Pons (tissue), 1 donor: ENCODE results near the gene ESRRB.
"Not testable (repeated sequence)": the region's sequence is repeated elsewhere in the genome, so short reads cannot be mapped to it uniquely, and the experiment has no call there.

ENCODE experiments used
- DNase-seq: peaks from one replicate; pipeline ENCODE4 v3.0.0-alpha.2; 2016; ENCODE audit warnings: low spot score

ESRRB gene

DNA sequence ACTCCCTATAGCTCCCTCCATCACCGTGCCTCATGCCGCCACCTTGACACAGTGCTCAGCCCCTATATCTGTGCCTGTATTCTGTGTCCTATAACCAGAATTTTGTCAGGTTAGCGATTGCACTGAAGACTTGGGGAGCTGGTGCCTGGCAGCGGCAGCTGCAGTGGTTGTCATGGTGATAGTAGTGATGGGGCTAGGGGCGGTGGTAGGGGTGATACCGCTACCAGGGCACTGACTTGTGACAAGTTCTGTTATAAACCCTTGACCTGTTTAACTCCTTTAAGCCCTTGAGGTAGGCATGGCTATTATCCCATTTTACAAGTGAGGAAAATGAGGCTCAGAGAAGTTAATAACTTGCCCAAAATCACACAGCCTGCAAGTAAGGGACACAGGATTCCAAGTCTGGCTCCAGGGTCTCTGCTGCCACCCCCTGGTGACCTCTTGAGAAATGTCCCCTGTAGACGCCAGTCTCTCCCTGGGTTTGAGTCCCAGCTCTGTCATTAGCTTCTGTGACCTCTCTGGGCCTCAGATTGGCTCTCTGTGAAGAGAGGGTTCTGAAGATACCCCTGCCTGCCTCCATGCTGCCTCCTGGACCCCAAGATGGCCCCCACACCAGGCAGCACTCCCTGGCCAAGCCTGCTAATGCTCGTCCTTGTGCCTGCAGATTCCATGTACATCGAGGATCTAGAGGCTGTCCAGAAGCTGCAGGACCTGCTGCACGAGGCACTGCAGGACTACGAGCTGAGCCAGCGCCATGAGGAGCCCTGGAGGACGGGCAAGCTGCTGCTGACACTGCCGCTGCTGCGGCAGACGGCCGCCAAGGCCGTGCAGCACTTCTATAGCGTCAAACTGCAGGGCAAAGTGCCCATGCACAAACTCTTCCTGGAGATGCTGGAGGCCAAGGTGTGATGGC, 121.9 kb downstream of the ESRRB start:
- DNase-seq: no peak

DNA sequence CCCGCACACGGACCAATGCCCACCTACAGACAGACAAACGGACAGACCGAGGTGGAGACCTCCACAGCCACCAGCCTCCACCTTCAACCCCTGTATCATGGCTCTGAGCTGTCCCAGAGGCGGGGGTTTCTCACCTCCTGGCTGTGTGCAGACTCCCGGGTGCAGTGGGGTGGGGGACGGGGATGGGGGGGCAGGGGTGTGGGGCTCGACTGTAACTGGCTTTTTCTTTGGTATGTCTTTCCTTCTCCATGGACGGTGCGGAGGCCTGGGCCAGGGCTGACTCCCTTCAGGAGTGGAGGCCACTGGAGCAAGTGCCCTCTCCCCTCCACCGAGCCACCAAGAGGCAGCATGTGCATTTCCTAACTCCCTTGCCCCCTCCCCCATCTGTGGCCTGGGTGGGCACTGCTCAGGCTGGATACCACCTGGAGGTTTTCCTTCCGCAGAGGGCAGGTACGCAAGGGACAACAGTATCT, 122.6 kb downstream of the ESRRB start:
- DNase-seq: no peak

DNA sequence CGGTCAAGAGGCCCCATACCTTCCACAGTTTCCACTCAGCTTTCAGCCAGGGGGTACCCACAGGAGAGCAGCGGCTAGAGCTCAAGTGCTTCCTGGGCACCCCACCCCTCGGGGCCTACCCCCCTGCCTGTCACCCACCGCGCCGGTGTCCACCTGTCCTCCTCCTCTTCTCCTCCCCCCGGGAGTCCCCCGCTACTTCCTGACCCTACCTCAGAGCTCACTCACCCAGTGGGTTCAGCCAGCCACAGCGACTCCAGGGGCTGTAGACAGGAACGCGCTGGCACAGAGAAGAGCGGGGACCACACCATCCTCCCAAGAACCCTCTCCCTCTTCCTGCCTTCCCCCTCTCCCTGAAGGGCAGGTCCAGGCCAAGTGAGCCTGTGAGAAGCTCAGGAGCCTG, 123.0 kb downstream of the ESRRB start:
- no peak for DNase-seq

GRCh38 chr14:76499399-76499798, 123.5 kb downstream of the ESRRB start:
- DNase-seq: no peak

DNA sequence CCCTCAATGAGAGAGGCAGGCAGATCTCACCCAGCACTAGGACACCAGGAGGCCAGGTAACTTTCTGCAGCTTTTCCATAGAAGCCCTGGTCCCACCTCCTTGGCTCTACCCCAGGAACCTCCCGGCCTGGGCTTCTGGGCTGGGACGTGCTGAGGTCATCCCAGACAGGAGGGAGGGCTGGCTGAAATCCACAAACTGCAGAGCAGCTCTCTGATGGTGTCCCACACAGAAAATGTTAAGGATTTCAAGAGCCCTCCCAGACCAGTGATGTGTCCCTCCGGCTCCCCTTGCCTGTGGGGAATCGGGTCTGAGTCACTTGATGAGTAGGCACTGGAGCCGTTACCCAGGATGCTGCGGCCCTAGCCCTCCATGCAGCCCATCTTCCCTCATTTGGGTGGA, 124.1 kb downstream of the ESRRB start:
- DNase-seq: no peak

DNA sequence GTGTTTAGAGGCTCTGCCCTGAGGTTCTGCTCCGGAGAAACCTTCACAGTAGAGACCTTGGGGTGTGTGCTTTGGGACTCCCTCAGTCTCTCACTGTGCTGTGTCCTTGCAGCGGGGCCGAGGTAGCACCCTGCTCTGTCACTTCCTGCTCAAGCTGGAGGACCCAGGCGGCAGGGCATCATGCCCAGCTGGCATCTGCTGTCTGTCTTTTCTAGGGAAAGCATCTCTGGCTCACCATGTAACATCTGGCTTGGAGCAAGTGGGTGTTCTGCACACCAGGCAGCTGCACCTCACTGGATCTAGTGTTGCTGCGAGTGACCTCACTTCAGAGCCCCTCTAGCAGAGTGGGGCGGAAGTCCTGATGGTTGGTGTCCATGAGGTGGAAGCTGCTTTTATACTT, 124.5 kb downstream of the ESRRB start:
- DNase-seq: no peak

DNA sequence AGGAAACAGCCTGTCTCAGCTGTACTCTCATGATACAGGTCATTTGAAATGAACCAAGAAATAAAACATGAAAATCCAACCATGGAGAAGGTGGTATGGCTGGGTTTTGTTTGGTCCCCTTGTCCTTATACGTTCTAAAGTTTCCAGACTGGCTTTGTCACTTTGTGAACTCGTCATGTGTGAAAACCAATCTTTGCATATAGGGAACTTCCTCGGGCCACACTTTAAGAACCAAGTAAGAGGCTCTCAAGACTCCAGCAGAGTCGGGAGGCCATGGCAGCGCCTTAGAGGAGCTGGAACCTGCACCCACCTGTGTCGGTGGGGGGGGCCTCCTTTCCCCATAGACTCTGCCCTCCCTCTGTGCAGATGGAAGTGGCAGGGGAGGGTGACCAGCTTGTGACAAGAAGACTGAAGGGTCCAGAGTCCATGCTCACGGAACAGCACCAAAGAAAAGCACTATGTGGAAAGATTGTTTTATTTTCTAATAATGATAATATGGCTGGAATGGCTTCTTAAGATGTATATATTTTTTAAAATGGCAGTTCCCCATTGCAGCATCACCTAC, 125.3 kb downstream of the ESRRB start:
- no peak for DNase-seq

DNA sequence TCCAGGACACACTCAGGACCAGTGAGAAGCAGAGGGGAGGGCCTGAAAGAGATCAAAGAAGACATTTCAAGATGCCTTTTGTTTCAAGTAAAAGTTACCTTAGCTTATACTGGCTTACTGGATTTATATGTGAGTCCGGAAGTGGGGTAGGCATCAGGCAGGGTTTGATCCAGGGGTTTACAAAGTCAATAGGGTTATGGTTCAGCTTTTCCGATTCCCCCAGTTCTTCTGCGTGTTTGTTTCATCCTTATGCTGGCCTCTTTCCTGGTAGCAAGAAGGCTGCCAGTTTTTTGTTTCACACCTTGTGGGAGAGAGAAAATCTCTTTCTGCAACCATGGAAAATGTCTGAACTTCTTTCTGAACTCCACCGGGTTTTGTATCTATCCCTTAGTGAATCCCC, 126.3 kb downstream of the ESRRB start:
- DNase-seq: no peak

DNA sequence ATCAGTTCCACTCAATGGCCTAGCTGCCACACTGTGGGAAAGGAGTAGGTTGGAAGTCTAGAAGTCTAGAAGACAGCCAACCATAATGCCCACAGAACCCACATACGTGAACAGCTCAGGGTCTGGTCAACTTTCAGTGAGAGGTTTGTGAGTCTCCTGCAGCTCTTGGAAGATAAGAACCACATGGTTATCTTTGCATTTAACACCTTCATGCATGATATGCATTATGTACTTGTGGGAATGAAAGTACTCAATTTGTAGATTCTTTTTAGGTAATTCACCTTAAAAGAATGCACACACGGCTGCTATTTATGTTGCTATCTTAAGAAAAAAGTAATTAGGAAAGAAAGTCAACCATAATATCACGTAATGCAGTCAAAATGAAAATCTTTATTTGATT, 126.7 kb downstream of the ESRRB start:
- no peak for DNase-seq

DNA sequence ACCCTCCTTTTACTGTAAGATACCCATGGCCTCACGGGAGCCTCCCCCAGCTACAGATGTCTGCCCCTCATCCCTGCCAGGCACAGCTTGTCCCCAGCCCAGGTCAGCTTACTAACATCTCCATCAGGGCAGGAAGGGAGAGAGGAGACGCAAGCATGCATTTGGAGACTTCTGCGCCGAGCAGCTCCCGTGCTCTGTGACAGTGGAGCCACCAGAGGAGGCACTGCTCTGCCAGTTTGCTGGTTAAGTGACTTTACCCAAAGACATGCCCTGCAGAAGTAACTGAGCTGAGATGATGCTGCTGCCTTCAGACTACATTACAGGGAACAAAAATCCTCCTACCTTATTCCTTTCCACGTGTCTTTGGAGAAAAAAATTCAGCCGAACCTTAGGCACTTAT, 133.4 kb downstream of the ESRRB start:
- no peak for DNase-seq

- DNase-seq: no peak
These were observed 134.2 kb downstream of the ESRRB start for GRCh38 chr14:76510181-76510580.

GRCh38 chr14:76514213-76514998, 138.5 kb downstream of the ESRRB start:
- peak; percentile 42 for DNase-seq

GRCh38 chr14:76516884-76517283, 140.9 kb downstream of the ESRRB start:
- no peak for DNase-seq

GRCh38 chr14:76518366-76518765, 142.4 kb downstream of the ESRRB start:
- no peak for DNase-seq

- no peak for DNase-seq
These were observed 149.3 kb downstream of the ESRRB start for GRCh38 chr14:76525106-76525821.

DNA sequence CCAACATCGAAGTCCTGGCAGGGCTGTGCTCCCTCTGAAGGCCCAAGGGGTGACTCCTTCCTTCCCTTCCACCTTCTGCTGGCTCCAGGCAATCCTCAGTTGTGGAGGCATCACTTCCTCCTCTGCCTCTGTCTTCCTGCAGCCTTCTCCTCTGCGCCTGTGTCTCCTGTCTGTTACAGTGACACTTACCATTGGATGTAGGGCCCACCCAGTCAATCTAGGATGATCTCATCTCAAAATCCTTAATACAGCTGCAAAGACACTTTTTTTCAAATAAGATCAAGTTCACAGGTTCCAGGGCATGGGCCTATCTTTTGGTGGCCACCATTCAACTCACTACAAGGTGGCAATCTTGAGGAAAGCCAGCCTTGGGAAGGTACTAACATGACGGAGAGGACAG, 155.1 kb downstream of the ESRRB start:
- DNase-seq: no peak

GRCh38 chr14:76531821-76532318, 155.9 kb downstream of the ESRRB start:
- DNase-seq: no peak

GRCh38 chr14:76536636-76537035, 160.7 kb downstream of the ESRRB start:
- DNase-seq: not testable (repeated sequence)

DNA sequence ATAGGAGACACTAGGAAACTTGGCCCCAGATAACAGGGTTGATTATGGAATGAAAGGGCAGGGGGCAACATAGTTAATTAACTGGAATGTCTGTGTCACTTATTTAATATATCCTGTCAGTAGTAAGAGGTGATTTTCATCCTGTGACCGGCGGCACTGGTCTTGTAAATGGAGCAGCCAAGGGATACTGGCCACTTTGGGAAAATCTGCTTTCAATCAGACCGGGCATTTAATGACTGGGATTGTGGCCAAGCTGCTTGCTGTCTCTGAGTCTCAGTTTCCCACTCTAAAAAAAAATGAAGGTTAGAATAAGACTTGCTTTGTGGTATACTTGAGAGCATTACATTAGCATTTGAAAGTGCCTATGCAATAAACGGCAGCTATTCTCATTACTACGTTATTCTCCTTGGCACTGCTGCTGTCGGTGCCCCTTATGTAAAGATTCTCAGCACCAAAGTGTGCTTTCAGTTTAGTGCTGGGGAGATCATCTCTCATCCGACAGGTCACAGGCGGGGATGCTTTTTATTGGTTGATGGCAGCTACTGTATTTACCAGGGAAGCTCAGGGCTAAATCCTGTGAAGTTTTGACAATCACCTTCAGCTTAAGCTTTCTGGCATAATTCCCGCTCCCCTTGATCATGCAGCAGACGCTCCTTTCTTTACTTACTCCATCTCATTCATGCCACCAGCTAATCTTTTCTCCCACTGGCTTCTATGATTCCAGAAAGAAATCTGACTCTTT, 162.1 kb downstream of the ESRRB start:
- no peak for DNase-seq

GRCh38 chr14:76538648-76539008, 162.7 kb downstream of the ESRRB start:
- no peak for DNase-seq

DNA sequence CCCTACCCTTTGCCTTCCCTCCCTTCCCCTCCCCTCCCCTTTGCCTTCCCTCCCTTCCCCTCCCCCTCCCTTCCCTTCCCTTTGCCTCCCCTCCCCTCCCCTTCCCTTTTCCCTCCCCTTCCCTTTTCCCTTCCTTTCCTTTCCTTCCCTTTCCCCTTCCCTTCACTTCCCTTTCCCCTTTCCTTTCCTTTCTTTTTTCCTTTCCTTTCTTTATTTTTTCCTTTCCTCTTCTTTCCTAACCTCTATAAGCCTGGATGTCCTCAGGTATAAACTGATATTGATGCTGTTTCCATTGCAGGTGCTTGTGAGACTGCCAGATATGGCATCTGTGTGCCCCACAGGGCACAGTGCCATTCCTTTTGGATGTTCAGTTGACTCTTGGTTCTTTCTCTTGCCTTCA, 163.2 kb downstream of the ESRRB start:
- no peak for DNase-seq
